H1 (cell line): ENCODE results near the gene PLAC9. TPM values are rescaled to one million over a fixed set of nuclear protein-coding genes. Genes with fewer than 3 reads are reported as not detected.

ENCODE experiments used
- CBX5 ChIP-seq: fragments of 300-800, 300-1000 bp; sonication (generic); IDR thresholded peaks from 2 replicates; pipeline ENCODE4 v1.7.1; 2016; ENCODE audit warnings: antibody characterized with exemption, low read length, low read depth
- JUN ChIP-seq: IDR thresholded peaks from 2 replicates; pipeline ENCODE4 v1.6.1; 2011; ENCODE audit warnings: low read depth, mild to moderate bottlenecking, improper control_type of control experiment, low read length
- POLR2AphosphoS5 ChIP-seq: IDR thresholded peaks from 2 replicates; pipeline ENCODE4 v1.6.1; 2011; ENCODE audit warnings: low read depth, low read length
- RAD21 ChIP-seq, 2 experiments: IDR thresholded peaks in 1 of 2; conservative IDR thresholded peaks in 1 of 2; 2 replicates each; pipeline ENCODE4 v1.6.1; 2011; ENCODE audit warnings: low read depth in 2 of 2, low read length in 2 of 2, improper control_type of control experiment in 1 of 2, inconsistent platforms in 1 of 2, mild to moderate bottlenecking in 1 of 2, moderate library complexity in 1 of 2
- RFX5 ChIP-seq: IDR thresholded peaks from 2 replicates; pipeline ENCODE4 v1.6.1; 2011; ENCODE audit warnings: low read depth, low read length, improper control_type of control experiment, borderline replicate concordance
- SAP30 ChIP-seq: fragments of 300-600 bp; sonication (generic); IDR thresholded peaks from 2 replicates; pipeline ENCODE4 v1.7.1; 2012; ENCODE audit warnings: low read length, moderate library complexity, mild to moderate bottlenecking, inconsistent platforms; ENCODE audit not compliant: insufficient read depth, insufficient replicate concordance
- SIX5 ChIP-seq: IDR thresholded peaks from 2 replicates; pipeline ENCODE4 v1.6.1; 2011; ENCODE audit warnings: mild to moderate bottlenecking, low read depth, low read length
- SUZ12 ChIP-seq: fragments of 200-600 bp; sonication (generic); IDR thresholded peaks from 2 replicates; pipeline ENCODE4 v1.6.1; 2012; ENCODE audit warnings: mild to moderate bottlenecking, inconsistent platforms, low read length, moderate library complexity, mixed read lengths
- ZNF274 ChIP-seq: IDR thresholded peaks from 2 replicates; pipeline ENCODE4 v1.7.0; 2012; ENCODE audit warnings: low read length, borderline replicate concordance; ENCODE audit errors: extremely low read depth
- polyA plus RNA-seq, 7 experiments: library from polyadenylated mRNA; depleted of rRNA in 3 of 7; stranded (reverse) in 5 of 7; unstranded in 2 of 7; fragments of >200 nt in 5 of 7; fragments of 200-250 nt in 2 of 7; gene quantifications; 1 replicate in 5 of 7; 2 replicates in 1 of 7; 4 replicates in 1 of 7; pipeline versions ENCODE4 v1.2.1 to v1.2.3, GENCODE V29; 2011 to 2013; ENCODE audit warnings: missing spikeins in 2 of 7, mixed read lengths in 2 of 7
- total RNA-seq: library from RNA; stranded (reverse); fragmentation: NEBNext Ultra II Directional; extraction: Animal tissue kit (Norgen Biotek cat#: 25700); gene quantifications from 2 replicates; pipeline ENCODE4 v1.2.1, GENCODE V29; 2021

PLAC9 gene
- total and polyA plus RNA-seq, 2 of the 8 experiments (the other 6 are each of a cell fraction or from before 2014, with no cell fraction given): 8.4 to 16.7 TPM

GRCh38 chr10:80126876-80127275 is 5.7 kb upstream of the PLAC9 start (continued):
- TF ChIP-seq ZNF274 (no peak), POLR2AphosphoS5 (no peak), RFX5 (no peak), SAP30 (no peak), RAD21 (IDR thresholded peaks at IDR 0.05 in 1 of 2, conservative IDR thresholded peaks at IDR 0.05 in 1 of 2; ENCODE audit: low read depth in 2 of 2, low read length in 2 of 2) (no peak), SUZ12 (no peak), CBX5 (no peak), SIX5 (no peak), JUN (no peak)
